ENCODE results near the gene ANTKMT. TPM values are rescaled to one million over a fixed set of nuclear protein-coding genes. Genes with fewer than 3 reads are reported as not detected.

ANTKMT gene
- total RNA-seq, 1 donor from 2014 or later: 7.5 TPM

GRCh38 chr16:715477-716199 lies 5.3 kb upstream of the ANTKMT start:
- peaks cover 11% of the 10 kb centered on the region for H3K27me3 Mint-ChIP-seq (ENCODE audit: insufficient read depth, low read depth)
- H3K9ac ChIP-seq: no peak overlapping the region
- H3K4me1 ChIP-seq: peaks cover 37% of the 10 kb centered on the region

GRCh38 chr16:716200-716568 lies 4.8 kb upstream of the ANTKMT start:
- peak overlapping the region; percentile 95 for H3K4me3 ChIP-seq
- Mint-ChIP-seq H3K27me3 (ENCODE audit: insufficient read depth, low read depth) (peaks cover 12% of the 10 kb centered on the region), H3K9me3 (no peaks in the 10 kb centered on the region), H3K36me3 (peaks cover 2% of the 10 kb centered on the region), H3K4me3 (peak overlapping the region; percentile 88), H3K4me1 (peaks cover 42% of the 10 kb centered on the region), H3K27ac (peak overlapping the region; percentile 87)
- no peaks in the 10 kb centered on the region for H3K36me3 ChIP-seq
- TF ChIP-seq CTCF (IDR thresholded peaks at IDR 0.05) (no peak), EZH2 (IDR thresholded peaks at IDR 0.05) (no peak), EZH2phosphoT487 (IDR thresholded peaks at IDR 0.05) (no peak)
- H3K27ac ChIP-seq: peak overlapping the region; percentile 23
- H3K79me2 ChIP-seq (ENCODE audit: low read depth): no peaks in the 10 kb centered on the region
- H3K4me1 ChIP-seq: peaks cover 37% of the 10 kb centered on the region
- H3K9me3 ChIP-seq (ENCODE audit: low read depth): no peaks in the 10 kb centered on the region
- no peak overlapping the region for H2AFZ ChIP-seq (replicated peaks)
- H3K9ac ChIP-seq: no peak overlapping the region
- peak; percentile 95 for DNase-seq (ENCODE audit: low spot score)
- peaks cover 43% of the 10 kb centered on the region for H3F3A ChIP-seq (ENCODE audit: low read depth)
- H4K20me1 ChIP-seq (ENCODE audit: low read depth): peaks cover 43% of the 10 kb centered on the region
- H3K27me3 ChIP-seq: peaks cover 34% of the 10 kb centered on the region
- H3K4me2 ChIP-seq: peak overlapping the region; percentile 92

More at GRCh38 chr16:715477-716199, 5.3 kb upstream of the ANTKMT start:
- DNase-seq (ENCODE audit: low spot score): peak; percentile 83
- Histone ChIP-seq H3K4me2 (peak overlapping the region; percentile 92), H3K9me3 (ENCODE audit: low read depth) (no peaks in the 10 kb centered on the region), H3F3A (ENCODE audit: low read depth) (peaks cover 38% of the 10 kb centered on the region), H3K27me3 (peaks cover 40% of the 10 kb centered on the region), H3K4me3 (peak overlapping the region; percentile 95), H2AFZ (replicated peaks) (no peak overlapping the region), H3K79me2 (ENCODE audit: low read depth) (no peaks in the 10 kb centered on the region), H4K20me1 (ENCODE audit: low read depth) (peaks cover 45% of the 10 kb centered on the region), H3K36me3 (no peaks in the 10 kb centered on the region), H3K27ac (peak overlapping the region; percentile 23)
- peaks cover 46% of the 10 kb centered on the region for H3K4me1 Mint-ChIP-seq
- TF ChIP-seq EZH2 (IDR thresholded peaks at IDR 0.05) (peak; percentile 40), EZH2phosphoT487 (IDR thresholded peaks at IDR 0.05) (no peak), CTCF (IDR thresholded peaks at IDR 0.05) (peak; percentile 42)
- H3K4me3 Mint-ChIP-seq: peak overlapping the region; percentile 88
- H3K9me3 Mint-ChIP-seq: no peaks in the 10 kb centered on the region
- H3K36me3 Mint-ChIP-seq: peaks cover 2% of the 10 kb centered on the region
- H3K27ac Mint-ChIP-seq: peak overlapping the region; percentile 72

- Histone ChIP-seq H3K27me3 (peaks cover 29% of the 10 kb centered on the region), H2AFZ (replicated peaks) (no peak overlapping the region), H3K27ac (no peak overlapping the region), H3K4me1 (peaks cover 37% of the 10 kb centered on the region), H3K9me3 (ENCODE audit: low read depth) (no peaks in the 10 kb centered on the region), H3K9ac (no peak overlapping the region), H4K20me1 (ENCODE audit: low read depth) (peaks cover 49% of the 10 kb centered on the region), H3K4me2 (peak overlapping the region; percentile 92), H3K36me3 (no peaks in the 10 kb centered on the region), H3F3A (ENCODE audit: low read depth) (peaks cover 46% of the 10 kb centered on the region), H3K4me3 (peak overlapping the region; percentile 95), H3K79me2 (ENCODE audit: low read depth) (no peaks in the 10 kb centered on the region)
- peaks cover 40% of the 10 kb centered on the region for H3K4me1 Mint-ChIP-seq
- H3K4me3 Mint-ChIP-seq: peak overlapping the region; percentile 88
- no peaks in the 10 kb centered on the region for H3K9me3 Mint-ChIP-seq
- peaks cover 12% of the 10 kb centered on the region for H3K27me3 Mint-ChIP-seq (ENCODE audit: insufficient read depth, low read depth)
- H3K27ac Mint-ChIP-seq: no peak overlapping the region
- H3K36me3 Mint-ChIP-seq: peaks cover 2% of the 10 kb centered on the region
- TF ChIP-seq CTCF (IDR thresholded peaks at IDR 0.05): no peak
- TF ChIP-seq EZH2 (IDR thresholded peaks at IDR 0.05): no peak
- TF ChIP-seq EZH2phosphoT487 (IDR thresholded peaks at IDR 0.05): no peak
- DNase-seq (ENCODE audit: low spot score): no peak
Observed at GRCh38 chr16:716768-717325, 4.1 kb upstream of the ANTKMT start.
